Femur (tissue), 1 donor: Measurements from ENCODE around the gene TBC1D22B.

ENCODE experiments used
- DNase-seq: peaks from one replicate; pipeline ENCODE4 v3.0.0-alpha.2; 2017

TBC1D22B gene

DNA sequence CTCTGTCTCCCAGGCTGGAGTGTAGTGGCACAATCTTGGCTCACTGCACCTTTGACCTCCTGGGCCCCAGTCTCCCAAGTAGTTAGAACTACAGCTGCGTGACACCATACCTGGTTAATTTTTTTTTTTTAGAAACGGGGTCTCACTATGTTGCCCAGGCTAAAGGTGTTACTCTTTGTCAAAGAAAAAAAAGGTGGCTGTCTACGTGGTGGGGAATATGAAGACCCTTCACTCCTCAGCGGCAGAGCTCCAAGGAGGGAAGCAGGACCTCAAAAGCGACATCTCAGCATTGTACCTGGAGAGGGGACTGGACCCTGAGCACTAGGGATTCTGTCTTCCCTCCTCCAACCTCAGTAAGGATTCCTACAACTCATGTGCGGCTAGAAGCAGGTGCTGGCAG is 16.4 kb upstream of the TBC1D22B start:
- DNase-seq, result no peak

DNA sequence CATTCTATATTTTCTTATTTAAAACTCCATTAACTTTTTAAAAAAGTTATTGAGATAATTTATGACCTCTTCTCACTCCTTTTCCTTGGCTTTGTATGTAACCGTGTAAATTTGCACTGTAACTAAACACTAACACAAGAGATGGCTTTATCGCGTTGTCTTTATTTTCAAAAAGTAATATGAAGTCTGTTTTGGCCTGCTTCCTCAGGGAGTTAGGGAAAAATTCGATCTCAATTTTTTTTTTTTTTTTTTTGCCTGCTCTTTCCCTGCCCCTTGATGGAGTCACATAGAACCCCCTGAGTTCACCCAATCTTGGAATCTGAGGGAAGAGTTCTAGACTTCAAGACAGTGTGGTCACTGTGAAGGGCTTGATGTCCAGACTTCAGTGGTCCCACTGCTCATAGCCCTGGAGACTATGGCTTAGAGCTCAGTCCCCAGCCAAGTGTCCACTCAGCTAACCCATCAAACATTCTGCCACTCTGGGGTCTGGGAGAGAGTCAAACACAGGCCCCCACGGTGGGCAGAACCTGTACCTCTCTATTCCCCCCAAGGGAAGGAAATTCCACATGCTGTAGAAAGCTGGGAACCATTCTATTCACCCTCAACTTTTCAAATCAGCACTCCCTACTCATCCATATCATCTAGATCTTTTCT is 15.7 kb upstream of the TBC1D22B start:
- DNase-seq, result no peak

DNA sequence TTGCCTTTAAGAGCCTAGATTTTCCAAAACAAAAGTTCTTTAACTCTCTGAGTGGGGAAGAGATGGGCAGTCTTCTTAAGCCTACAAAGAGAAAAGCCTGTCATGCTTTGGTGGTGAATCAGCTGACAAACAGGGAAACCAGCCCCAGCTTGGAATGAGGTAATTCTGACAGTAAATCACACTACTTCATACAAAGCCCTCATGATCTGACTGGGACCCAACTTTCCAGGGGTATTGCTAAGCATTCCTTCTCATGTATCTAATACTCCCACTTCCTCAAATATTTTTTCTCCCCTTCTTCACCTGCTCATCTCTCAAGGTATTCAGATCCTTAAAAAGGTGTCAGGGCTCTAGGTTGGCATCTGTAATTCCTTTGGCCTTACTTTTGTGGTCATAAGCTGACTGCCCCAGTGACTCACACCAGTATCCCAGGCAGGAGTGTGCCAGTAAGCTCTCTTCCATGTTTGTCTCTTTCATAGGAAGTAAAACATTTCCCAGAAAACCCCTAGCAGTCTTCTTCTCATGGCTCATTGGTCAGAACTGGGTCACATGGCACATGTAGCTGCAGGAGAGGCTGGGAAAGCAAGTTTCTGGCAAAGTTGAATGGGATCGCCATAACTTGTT is 15.0 kb upstream of the TBC1D22B start:
- no peak for DNase-seq

DNA sequence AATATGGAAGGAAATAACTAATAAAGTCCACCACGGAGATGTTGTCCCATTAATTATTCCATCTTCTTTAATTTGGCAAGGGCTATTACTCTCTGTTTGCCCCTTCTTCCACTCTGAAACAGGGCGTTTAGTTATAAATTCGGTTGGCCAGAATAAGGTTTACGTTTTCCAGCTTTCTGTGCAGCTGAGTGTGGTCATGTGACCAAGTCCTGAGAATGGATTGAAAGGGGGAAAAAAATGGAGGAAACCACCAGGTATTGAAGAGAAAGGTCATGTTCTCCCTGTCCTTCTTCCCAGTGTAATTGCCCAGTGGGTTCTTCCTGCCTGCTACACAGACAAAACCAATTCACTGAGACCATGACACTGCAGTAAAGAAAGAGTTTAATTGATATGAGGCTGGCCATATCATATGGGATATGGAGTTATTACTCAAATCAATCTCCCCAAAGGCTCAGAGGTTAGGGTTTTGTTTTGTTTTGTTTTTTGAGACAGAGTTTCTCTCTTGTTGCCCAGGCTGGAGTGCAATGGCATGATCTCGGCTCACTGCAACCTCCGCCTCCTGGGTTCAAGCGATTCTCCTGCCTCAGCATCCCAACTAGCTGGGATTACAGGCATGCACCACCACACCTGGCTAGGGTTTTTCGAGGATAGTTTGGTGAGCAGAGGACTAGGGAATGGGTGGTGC is 14.3 kb upstream of the TBC1D22B start:
- DNase-seq, result no peak

DNA sequence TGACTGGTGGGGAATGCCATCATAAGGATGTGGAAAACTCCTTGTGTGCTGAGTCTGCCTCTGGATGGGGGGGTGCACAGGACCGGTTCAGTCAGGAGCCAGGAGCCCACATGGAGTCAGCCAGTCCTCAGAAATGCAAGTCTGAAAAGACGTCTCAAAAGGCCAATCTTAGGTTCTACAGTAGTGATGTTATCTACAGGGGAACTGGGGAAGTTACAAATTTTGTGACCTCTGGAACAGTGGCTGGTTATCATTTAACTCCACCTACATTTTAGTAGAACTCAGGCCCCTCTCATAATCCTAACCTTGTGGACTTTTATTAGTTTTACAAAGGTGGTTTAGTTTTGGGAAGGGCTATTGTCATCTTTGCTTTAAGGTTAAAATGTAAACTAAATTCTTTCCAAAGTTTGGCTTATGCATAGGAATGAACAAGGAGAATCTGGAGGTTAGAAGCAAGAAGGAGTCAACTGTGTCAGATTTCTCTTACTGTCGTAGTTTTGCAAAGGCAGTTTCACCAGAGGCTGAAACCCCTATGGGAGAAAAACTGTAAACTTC is 13.7 kb upstream of the TBC1D22B start:
- DNase-seq, result no peak

DNA sequence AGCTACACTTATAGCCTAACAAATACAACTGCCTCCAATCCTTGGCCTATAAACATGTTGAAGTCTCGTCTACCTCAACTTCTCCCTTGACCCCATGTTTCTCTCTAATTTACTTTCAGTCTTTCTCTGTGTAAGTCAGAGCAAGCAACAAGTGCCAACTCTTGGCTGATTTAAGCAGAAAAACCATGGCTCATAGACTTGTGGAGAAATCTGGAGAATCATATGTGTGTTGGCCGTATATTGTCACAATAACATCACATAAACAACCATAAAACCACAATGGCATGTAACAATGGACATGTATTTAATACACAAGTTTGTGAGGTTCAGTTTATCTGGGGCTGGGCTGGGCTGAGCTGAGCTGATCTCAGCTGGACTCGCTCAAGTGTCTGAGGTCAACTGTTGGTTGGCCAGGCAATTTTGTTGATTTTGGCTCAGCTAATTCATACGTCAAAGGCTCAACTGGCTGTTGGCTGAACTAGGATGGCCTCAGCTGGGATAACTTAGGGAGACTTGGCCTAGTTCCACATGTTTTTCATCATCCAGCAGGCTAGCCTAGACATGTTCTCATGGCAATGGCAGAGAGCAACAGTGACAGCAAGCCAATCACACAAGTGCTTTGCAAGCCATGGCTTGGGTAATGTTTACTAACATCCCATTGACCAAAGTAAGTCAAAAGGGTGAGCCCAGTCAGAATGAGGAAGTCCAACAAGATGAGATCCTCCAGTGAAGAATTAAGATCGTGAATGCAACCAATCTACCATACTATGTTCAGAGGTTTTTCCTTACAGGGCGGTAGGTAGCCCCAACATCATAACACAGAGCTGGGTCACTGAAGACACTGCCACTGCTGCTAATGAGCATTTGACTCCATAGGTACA is 12.9 kb upstream of the TBC1D22B start:
- DNase-seq, result peak; percentile 94

DNA sequence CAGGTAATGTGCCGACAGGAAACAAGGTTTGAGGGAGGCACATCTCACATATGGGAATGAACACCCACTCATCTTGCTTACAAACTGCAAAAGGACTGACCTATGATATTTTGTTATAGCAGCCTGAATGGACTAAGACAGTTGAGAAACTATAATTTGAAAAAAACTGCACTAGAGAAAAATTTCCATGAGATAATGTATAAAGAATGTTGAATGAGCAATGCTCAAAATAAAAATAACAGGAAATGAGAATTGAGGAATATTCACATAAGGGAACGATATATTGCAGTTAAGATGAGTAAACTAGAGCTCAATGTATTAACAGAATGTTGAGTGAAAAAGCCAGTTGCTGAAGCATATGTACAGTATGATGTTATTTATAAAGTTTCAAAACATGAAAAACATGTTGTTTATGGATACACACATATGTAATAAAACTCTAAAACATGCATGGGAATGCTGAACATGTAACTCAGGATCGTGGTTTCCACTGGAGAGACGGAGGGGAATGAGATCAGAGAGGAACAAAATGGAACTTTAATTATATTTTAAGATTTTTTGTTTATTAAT is 6.3 kb upstream of the TBC1D22B start:
- no peak for DNase-seq

DNA sequence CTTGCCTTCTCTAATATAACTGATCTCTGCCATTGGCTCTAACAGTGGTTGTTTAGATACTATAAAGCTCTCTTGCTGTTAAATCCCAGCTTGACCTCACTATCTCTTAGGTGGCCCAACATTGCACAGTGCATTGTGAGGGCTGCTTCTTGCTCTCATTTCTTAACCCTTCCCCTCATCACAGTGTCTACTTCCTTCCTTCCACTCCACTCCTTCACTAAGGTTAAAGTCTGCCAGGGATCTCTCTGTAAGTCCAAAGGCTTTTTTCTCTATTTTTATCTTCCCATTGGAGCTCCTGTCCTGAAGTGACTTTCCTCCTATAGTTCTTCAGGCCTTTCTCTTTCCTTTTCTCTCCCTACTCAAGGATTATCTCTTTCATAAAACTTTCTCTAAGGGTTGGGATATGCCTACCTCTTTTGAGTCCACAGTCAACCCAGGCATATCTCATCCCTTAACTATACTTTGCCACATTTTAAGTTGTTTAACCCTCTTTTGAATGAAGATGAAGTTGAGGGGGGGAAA is 4.0 kb upstream of the TBC1D22B start:
- no peak for DNase-seq

DNA sequence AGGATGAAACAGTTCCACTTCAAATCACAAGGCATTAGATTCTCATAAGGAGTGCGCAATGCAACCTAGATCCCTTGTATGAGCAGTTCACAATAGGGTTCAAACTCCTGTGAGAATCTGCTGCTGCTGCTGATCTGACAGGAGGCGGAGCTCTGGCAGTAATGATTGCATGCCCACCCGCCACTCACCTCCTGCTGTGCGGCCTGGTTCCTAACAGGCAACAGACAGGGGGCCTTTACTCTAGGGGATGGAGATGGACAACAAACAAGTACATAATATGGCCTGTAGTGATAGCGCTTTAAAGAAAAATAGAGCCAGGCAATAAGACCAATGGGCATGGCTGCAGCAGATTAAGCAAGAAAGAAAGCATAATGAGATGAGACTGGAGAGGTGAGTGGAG is 2.7 kb upstream of the TBC1D22B start:
- no peak for DNase-seq

DNA sequence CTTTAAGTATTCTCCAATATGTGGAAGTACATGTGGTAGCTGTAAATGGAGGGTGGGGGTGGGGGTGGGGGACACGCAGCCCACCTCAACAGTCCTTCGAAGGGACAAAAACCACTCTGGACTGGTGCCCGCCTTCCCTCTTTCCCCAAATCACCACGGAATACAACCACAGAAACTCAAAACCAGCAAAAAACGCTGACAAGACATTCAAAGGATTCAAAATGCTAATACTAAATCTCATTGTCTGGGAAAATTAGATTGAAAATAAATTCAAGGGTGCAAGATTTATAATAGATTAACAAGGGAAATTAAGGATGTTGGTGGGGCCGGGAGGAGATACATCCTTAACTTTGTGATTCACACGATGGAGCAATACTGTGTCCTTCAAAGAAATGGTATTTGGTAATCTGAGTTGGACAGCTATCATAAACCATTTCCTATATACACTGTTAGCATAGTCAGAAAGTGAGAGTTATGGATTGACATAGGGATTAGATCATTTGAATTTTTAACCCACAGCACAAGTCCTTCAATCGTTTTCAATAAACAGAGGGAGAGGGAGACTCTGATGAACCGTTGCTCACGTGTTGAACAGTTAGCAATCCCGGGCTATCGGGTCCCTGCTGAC is 766 bp upstream of the TBC1D22B start:
- no peak for DNase-seq

DNA sequence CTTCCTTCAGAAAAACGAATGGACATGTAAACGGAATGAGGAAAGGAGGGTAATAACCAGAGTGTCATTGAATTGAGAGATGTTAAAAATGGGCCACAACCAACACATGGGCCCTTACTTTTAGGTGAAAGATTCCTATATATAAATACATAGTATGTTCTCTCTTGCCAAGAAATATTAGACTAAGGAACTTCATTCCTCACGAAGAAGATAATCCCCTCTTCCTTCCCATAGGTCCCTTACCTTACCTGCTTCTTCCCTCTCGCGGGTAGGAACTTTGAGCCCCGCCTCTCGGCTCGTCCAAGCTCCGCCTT is 295 bp upstream of the TBC1D22B start:
- DNase-seq, result no peak

DNA sequence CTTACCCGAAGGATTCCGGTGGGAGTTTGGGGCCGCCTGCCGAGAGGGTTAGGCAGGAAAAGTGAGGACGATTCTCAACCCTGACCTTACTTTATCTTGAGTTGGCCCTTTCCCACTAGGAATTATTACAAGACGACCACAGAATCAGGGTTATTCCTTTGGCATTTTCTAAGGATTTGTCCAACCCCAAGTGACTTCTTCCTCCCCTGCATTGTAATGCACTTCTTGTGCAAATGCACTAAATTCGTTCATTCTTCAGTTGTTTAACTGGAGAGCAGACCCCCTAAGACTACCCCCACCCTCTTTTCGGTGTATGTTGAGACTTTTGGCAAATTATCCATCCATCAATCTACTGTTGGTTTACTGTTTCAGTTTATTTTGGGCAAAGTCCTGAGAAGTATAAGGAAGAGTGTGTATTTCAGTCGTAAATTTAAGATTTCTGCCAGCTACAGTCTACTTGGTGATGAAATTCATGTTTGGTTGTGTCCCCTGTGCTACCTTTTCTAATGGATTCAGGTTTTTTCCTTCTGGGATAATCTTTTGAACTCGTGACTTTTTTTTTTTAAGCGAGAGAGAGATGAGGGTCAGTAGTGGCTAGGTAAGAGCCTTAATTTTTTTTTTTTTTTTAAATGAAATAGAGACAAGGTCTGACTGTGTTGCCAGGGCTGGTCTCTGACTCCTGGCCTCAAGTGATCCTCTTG is 983 bp downstream of the TBC1D22B start:
- DNase-seq, result no peak

DNA sequence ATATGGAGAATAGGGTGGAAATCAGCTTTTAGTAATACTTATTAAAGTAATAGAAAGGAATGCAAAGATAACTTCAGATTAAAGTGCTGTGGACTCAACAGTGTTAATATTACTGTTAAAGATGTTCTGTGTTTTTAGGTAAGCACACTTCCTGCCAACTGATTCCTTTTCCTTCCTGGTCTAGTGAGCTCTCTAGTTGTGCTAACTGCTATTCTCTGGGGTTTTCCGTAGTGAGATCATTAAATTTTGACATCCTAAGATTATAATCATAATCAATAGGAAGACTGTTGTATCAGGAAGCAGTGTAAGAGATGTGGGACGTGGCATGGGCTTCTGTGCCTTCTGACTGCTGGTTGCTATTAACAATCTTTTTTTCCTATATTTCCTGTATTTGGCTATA is 1.6 kb downstream of the TBC1D22B start:
- DNase-seq, result no peak

DNA sequence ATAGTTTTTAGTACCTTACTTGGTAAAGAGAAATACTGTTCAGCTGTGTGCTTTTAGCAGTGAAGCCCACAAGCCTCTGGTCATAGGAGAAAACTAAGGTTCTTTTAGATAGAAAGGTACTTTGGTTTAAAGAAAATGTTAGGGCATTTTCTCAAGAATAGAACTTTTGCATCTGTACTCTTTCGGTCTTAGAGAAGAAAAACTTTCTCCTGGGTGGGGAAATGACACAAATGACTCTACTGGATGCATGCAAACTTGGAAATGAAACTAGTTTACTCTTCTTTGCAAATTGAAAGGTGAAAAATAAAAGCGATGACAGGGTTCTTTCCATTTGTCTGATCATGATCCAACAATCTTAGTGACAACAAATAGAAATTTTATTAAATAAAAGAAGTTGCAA is 2.5 kb downstream of the TBC1D22B start:
- no peak for DNase-seq

DNA sequence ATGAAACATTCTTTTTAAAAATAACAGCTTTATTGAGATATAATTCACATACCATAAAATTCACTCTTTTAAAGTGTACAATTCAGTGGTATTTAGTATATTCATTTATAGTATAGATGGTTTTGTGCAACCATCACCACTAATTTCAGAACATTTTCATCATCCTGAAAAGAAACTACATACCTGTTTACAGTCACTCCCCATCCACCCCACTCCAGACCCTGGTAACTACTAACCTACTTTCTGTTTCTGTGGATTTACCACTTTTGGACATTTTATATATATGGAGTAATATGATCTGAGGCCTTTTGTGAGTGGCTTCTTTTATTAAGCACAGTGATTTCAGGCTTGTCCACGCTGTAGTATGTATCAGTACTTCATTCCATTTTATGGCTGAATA is 2.9 kb downstream of the TBC1D22B start:
- DNase-seq, result no peak

DNA sequence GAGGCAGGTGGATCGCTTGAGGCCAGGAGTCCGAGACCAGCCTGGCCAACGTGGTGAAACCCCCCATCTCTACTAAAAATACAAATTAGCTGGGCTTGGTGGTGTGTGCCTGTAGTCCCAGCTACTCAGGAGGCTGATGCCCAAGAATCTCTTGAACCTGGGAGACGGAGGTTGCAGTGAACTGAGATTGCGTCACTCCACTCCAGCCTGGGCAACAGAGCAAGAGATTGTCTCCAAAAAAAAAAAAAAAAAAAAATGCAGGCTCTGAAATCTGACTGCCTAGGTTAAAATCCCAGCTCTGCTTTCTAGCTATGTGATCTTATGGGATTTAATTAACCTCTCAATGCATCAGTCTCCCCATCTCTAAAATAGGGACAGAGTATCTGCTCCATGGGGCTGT is 3.6 kb downstream of the TBC1D22B start:
- DNase-seq, result no peak

DNA sequence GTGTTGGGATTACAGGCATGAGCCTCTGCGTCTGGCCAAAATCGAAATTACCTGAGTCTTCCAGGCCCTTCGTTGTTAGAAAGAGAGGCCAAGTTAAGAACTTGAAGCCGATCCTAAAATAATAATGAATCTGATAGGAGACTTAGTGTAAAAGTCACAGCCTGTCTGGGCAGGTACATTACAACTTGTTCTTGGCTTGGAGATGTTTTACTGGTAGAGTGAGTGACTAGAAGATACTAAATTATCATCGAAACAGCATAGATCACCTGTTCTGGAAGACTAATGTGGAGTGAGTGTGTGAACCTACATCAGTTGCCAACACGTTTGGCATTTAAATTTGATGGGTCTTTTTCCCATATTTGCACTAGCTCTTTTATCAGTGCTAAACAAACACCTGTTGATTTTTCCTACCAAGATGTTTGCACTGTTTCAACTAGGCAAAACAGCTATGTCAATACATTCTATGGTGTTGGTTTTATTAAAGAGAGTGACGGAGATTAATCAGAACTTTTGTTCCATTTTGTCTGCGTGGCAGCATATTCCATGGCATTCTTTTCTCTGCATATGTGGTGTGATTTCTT is 5.0 kb downstream of the TBC1D22B start:
- DNase-seq, result no peak

DNA sequence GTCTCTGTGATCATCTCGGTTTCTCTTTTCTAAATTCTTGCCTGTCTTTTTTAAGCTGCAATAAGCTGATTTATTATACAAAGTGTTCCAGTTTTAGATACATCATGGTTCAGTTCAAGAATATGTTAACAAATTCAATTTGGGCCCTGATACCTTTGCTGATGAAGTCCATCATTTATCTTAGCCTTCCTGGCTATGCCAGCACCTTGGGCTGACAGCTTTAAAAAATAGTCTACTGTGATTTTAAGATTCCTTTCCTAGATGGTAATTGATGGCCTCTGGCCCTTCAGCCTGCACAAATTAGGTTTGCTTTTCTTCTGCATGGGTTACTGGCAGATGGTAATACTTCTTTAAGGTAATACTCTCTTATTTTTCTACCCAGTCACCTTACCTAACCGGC is 7.4 kb downstream of the TBC1D22B start:
- DNase-seq, result no peak

DNA sequence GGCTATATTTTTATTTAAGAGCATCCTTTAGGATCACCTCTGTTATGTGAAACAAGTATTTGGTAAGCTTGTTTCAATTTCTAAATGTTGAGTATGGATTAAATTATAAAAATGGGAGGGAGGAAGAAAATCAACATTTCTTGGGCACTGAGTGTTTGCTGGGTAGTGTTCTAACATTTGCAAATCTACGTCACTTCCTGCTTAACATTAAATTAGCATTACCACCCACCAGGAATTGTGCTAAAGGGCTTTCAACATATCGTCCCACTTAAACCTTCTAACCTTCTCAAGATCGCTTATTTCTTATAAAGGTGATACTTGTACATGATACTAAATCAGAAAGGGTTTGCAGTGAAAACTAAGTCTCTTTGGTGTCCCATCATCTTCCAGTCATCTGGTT is 8.3 kb downstream of the TBC1D22B start:
- no peak for DNase-seq

DNA sequence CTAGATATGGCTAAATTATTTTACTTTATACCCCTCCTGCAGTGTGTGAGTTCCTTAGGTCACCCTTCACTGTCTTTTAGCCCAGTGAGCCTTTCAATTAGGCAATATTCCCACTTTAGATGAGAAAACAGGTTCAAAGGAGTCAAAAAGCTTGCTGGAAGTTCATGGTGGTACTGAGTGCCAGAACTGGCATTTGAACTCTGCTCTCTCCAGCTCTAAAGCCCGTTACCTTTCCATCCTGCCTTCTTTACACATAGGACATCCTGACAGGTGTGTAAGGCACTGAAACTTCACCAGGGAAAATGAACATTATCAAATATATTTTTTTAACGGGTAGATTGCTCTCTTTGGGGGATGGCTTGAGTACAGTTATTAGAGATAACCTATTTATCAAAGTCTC is 11.5 kb downstream of the TBC1D22B start:
- DNase-seq, result no peak
